NCI-H2107 treated with DMSO at 0.1 percent for 48 hours (cell line): Measurements from ENCODE around the gene SLC6A11.

ENCODE experiments used
- DNase-seq: peaks from one replicate; lab custom pipeline; 2025; ENCODE audit not compliant: unreplicated experiment; lab: John Stamatoyannopoulos, UW

The SLC6A11 gene

DNA sequence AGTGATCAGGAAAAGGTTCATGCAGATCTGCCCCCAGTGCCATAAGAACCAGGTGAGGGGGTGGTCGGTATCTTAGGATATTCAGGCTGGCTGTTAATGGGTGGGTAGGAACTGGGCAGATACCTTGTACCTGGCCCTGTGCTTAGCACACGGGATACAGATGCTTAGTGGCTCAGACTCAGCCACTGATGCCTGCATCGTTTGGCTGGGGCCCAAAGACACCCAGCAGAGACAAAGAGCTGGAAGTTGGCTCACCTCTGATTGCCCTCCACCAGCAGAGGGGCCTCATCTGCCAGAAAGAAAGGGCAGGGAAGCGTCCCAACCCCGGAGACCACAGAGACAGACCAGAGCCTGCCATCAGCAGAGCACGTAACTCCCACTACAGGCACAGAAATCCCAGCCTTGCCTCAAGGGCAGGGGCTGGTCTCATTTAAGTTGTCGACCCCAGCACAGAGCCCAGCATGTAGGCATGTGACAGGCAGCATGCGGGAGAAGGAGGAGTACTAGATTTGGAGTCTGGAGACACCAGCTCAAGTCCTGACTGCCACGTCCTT is 112.5 kb downstream of the SLC6A11 start:
- no peak for DNase-seq

DNA sequence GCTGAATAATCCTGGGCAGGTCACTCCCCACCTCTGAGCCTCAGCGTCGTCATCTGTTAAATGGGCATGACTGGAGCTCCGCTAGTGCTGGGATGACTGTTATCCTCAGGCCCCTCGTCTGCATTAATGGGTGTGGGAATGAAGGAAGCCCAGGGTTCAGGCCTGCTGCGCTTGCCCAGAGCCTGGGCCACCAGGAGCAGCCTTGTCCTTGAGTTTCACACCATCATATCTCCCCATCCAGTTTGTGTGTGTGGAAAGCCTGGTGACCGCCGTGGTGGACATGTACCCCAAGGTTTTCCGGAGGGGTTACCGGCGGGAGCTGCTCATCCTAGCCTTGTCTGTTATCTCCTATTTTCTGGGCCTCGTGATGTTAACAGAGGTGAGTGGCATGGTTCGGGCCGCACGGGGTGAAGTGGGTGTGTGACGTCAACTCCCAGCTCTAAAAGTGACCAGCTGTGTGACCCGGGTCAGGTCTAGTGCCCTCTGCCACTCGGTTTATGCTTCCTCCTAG is 113.0 kb downstream of the SLC6A11 start:
- no peak for DNase-seq

DNA sequence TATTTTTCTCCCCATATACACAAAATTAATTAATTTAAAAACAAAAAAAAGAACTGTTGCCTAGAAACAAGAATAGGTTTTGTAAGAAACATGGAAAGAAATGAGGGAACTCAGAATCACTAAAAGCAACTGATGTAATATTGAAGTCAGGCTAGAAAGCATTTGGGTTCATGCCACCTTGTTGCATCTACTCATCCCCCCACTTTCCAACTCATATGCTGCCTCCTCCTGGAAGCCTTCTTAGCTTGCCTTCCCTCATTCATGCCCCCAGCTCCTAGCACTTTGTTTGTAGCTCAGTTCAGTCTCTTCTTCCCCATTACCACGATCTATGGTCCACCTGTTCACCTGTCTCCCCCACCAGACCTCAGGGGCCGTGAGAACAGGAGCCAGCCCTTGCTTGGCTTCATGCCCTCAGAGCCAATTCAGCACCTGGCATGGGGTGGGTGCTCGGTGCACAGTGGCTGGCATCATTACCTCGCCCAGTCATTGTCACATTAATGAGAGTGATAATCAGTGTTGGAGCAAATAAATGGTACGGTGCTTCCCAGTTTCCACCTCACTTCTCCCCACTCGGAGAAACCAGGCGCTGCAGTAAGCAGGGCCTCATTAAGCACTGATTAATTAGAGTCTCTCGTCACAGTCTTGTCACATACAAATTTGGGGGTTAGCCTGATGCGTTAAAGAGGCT is 114.1 kb downstream of the SLC6A11 start:
- no peak for DNase-seq

DNA sequence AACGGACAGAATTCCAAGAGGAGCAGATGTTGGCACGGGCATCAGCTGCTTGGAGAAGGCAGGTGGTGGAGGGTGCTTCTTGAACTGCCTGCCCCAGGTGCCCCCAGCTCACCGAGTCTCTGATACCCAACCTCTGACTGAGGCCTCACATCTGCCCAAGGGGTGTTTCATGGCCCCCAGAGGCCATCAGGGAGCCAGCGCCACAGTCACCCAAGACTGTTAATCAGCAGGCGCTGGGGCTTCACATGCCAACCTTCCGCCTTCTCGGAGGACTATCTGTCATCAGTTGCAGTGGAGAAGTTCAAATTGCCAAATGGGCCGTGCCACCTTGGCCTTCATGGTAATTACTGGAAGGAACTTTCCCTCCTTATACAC is 114.6 kb downstream of the SLC6A11 start:
- DNase-seq: no peak

DNA sequence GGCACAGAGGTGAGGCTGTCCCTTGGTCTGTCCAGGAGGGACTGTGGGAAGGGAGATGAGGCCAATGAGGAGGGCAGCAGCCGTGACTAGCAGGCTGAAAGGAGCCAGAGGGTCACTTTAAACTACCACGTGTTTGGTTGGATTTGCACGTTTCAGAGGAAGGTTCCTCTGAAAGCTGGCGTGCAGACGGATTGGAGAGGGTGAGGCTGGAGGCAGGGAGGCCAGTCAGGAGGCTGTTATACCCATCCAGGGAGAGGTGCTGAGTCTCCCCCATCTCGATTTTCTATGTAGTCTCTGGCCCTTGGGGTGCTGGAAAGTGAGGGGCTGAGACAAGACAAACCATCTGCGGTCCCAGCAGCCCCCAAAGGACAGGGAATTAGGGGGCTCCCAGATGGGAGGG is 116.6 kb downstream of the SLC6A11 start:
- no peak for DNase-seq

DNA sequence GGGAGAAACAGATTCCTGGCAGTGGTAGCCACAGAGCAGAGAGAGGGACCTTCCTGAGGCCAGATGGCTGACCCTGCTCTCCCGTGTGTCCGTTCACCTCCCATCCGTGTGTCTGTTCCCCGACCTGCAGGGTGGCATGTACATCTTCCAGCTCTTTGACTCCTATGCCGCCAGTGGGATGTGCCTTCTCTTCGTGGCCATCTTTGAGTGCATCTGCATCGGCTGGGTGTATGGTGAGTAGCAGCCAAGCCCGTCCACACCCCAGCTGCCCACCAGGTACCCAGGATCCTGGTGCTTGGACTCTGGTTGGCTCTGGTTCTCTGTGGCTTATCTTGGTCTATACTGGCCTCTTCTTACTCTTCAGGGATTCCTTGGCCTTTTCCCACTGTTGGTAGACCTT is 117.0 kb downstream of the SLC6A11 start:
- DNase-seq: no peak

DNA sequence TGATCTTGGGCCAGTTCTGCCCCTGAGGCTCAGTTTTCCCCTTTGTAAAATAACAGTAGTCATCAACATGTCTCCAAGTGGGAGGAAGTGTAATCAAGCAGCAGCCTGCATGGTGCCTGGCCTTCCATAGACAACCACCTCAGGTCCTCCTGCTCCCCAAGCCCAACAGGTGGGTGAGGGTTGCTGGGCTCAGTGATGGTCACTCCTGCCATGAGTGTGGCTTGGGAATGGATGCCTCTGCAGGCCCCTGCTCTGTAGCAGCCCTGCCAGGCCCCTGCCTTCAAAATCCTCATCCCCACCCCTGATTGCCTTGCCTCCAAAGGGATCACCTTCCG is 117.4 kb downstream of the SLC6A11 start:
- DNase-seq: no peak

DNA sequence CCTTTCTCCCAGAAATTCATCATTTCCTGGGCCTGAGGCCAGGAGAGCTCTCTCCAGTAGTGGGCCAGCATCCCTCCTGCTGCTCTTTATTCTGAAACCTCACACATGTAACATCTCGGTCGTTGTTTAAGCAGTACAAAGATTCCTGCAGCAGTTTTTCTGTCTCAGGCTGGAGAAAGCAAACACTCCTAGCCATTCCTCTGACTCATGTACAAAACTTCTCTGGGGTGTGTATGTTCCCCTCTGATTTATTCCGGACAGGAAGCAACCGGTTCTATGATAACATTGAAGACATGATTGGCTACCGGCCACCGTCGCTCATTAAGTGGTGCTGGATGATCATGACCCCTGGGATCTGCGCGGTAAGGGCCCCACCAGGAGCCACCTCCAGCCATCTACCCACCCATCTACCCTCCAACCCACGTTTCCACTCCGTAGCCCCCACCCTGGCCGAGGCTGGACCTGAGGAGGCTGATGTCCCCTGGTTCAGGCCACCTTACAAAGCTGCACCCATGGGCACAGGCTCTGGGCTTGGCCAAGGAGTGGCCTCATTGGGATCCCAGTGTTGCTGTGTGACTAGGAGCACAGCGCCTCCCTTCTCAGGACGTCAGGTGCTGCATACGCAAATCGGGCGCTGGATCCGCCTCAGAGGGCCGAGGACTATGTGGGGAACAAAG is 117.9 kb downstream of the SLC6A11 start:
- DNase-seq: no peak

DNA sequence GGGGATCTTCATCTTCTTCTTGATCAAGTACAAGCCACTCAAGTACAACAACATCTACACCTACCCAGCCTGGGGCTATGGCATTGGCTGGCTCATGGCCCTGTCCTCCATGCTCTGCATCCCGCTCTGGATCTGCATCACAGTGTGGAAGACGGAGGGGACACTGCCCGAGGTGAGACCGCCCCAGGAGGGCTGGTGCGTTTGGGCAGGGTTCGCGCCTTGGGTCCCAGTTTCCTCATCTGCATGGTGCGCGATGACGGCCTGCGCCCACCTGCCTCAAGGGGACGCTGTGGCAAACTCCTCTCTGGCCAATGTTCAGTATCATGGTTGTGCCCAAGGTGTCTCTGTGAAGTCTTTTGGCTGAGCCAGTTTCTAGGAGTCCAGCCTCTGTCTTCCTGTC is 119.0 kb downstream of the SLC6A11 start:
- no peak for DNase-seq

DNA sequence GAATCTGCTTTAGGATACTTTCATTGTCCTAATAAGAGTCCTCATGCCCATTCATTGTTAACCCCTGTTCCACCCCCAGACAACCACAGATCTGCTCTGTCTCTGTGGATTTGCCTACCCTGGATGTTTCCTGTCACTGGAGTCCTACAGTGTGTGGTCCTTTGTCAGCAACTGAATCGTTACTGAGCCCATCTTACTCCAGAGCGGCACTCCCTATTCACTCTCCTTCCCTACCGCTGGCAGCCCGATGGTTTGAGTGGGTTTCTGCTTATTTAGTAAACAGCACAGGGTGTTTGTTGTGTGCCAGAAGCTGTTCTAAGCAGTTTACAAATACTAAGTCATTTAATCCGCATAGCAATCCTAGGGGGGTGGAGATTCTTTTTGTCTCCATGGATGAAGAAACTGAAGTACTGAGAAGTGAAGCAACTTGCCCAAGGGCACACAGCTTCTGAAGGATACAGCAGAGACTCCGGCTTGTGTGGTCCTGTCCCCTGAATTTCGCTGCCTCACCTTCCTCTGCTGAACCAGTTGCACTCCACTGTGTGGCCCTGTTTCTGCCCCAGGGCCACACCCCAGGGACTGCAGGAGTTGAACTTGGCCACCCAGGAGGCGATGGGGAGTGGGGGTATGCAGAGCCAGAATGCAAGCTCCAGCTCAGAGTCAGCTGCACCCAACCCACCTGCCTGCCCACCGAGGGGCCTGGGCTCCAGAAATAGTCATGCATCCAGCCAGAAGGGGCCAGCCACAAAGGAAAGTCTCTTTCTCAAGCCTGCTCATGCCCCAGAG is 120.0 kb downstream of the SLC6A11 start:
- DNase-seq: no peak

DNA sequence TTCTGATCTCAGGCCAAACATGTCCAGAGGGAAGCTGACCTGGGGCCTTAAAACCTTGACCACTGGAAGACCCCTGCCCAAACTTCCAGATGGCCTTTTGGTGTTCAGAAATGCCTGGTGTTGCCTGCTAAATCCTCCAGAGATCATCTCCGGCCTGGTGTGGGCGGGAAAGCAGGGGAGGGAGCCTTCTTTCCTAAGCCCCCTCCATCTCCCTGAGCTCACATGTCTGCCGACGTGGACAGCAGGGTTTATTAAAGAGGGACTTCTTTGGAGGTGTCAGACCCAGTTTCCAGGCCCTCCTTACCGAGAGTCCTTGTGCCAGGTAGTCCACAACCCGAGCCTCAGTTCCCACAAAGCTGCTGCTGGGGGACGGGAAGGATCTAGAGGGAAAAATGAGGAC is 120.7 kb downstream of the SLC6A11 start:
- no peak for DNase-seq

DNA sequence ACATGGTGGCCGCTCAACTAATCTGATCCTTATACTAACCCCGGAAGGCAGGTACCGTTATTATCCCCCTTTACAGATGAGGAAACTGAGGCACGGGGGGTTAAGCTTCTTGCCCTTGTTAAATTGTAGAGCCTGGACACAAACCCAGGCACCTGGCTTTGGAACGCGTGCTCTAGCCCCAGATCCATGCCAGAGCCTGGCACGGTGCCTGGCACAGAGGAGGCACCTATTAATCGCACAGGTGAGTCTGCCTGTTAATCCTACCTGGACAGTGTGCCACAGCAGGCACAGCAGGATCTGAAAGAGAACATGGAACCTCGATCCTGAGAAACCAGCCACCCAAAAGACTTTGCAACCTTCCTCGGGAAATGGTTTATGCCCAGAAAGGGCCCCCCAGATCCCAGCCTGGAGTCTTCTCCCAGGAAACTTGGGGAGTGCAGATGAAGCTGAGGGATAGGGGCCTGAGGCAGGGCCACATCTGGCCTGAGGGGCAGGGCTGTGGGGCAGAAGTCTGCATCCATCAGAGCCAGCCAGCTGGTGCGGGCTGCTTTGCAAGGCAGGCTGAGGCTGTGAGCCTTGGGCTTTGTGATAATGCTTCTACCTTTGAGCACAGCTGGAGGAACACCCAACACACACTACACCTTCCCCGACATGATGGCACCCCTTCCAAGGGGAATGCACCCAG is 121.3 kb downstream of the SLC6A11 start:
- no peak for DNase-seq

DNA sequence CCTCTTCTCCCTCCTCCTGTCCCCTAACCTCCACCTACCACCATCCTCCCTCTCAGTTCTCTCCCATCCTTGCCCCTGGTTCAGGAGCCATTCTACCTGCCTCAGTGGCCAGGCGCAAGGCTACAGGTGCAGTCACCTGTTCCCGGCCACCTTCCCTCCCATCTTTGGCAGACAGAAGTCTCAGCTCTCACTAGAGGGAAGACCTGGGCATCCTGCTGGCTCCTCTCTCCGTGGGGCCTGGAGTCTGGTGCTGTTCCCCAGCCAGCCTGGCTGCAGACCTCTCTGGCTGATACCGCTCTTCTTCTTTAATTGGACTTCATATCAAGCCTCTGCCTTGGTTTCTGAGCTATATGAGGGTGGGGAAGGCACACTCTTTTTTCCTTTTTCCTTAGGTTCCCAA is 123.5 kb downstream of the SLC6A11 start:
- no peak for DNase-seq

DNA sequence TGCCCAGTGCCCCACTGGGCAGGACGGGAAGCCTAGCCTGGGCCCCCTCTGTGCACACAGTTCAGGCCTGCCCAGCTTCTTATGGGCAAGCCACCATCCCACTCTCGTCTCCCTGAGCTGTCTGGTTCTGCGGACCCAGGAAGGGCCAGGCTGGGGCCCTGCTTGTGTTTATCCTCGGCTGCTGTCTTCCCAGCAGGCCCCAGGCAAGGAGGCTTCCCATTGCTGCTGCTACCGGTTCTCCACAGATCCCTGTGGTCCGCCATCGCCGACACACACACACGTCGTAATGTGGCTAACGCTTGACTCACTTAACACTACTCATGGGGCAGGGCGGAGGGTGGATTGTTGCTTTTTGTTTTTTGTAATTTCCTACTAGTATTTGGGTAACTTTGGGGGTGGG is 124.1 kb downstream of the SLC6A11 start:
- DNase-seq: no peak

DNA sequence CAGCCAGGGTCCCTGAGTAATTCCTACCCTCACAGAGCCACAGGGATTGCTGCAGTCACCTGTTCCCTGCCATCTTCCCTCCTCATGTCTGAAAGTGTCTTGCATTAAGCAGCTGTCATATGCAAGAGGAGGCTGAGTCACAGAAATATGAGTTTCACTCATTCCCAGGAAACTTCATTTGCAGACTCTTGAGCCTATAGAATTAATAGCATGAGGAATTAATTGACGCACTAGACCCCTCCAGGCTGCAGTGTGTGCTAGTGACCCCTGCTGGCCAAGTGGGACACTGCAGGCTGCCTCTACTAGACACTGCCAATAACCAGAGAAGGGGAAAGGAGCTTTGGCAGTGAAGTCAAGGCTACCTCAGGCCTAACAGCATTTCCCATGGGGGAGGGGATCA is 125.9 kb downstream of the SLC6A11 start:
- no peak for DNase-seq

DNA sequence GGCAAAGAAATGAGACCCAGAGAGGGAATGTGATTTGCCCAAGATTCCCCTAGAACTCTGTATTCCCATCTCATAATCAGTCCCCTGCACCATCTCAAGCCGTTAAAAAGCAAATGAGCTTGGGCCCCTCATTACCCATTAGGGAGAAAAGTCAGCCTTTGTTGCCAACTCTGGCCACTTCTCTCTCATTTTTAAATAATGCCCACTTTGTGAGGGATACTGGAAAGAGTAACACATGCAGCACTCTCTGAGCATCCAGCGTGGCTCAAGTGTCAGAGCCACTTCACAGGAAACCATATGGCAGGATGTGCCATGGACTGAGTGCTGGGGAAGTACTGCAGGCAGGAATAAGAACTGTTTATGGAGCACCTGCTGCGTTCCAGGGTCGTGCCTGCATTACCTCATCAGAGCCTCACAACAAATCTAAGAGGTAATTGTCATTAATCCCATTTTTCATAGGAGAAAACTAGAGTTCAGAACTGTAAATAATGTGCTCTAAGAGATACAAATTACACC is 126.7 kb downstream of the SLC6A11 start:
- no peak for DNase-seq

DNA sequence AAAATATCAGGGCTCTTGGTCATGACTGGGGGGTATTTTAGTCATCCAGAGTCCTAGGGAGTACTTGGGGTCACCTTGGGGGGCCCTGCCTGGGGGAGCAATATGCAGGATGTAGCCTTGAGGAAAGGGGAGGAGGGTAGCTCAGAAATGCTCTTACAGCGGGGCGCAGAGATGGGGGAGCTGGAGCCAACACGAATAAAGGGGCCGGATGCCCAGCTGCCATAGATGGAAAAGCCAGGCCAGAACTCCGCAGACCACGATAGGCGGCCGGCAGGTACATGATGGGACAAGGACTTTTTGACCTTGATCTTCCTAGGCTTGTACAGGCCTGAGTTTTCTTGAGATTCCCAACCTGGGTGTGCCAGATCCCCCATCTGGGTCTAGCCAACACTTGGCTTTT is 128.8 kb downstream of the SLC6A11 start:
- DNase-seq: no peak

DNA sequence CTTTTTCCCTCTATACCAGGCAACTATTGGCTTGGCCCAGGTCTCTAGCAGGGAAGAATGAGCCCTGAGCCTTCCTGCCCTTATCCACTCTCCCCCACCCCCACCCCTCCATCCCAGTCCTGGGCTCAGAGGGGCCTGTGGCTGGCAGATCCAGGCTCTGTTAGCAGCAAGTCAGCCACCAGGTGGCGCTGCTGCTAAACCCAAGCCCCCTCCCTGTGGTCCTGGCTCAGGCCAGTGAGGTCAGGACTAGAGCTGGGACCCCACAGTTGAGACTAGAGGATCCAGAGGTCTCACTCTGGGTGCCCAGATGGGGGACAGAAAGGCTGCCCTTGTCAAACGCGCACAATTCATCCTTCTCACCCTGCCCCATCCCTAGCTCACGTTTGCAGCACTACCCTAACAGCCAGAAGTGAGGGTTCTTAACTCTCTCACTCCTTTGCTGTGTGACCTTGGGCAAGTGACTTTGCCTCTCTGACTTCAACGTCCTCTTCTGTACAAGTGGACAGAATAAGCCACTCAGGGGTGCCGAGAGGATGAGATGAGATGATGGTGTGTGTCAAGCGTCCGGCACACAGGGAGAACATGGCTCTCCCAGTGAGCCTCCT is 129.8 kb downstream of the SLC6A11 start:
- DNase-seq: no peak

DNA sequence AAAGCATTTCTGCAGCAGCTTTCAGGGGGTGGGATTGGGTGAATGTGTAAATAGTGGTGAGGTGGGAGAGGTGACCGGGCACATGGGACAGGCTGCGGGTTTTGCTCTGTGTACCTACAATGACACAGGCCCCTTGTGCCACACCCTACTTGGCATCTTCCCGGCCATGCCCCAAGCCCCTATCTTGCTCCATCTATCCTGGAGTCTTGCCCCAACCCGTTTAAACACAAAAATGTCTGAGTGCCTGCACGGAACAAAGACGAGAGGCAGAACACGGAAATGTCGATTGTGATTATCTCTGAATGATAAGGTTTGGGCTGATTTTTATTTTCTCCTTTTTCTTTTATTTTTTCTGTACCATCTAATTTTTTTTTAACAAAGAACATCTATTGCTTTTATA is 130.5 kb downstream of the SLC6A11 start:
- no peak for DNase-seq

DNA sequence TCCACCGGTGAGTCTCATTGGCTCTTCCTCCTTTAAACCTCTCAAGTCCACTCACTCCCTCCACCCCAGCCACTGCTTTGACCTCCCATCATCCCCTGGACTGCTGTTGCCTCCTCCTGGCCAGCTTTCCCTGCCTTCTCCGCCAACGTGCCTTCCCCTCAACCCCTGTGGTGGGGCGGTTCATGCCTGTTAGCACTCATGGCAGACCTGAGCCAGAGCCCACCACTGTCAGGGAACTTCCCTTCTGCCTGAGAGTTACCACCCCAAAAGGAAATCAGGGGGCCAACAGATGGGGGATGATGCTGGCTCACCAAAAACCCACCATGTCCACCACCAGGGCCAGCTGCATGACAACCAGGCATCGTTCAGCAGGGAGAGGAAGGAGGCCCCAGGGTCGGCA is 132.3 kb downstream of the SLC6A11 start:
- no peak for DNase-seq

DNA sequence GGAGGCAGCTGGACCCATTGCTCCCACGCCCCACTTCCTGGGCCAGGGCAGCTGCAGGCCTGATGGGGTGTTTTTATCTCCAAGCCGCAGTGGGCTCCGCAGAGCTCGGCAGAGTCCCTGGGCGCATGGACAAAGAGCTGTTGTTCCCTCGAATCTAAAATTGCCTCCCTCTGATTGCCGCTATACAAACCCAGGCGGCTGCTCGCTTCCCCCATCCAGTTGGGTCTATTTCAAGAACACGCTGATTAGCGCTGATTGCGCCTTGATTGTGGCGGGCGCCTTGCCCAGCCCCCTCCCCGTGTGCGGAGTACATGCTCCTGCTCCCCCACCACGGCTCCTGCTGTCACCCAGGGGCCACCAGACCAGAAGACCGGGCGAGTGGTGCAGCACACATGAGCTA is 133.2 kb downstream of the SLC6A11 start:
- DNase-seq: no peak
